Activated CD4-positive, alpha-beta T cell treated with anti-CD3 and anti-CD28 coated beads, Interleukin-2, Interleukin-4, amounts not matched to agents 100 ng/mL and 50 ng/mL, durations not matched to agents 16 hours and 8 hours (primary cell): Measurements from ENCODE around the gene IPPK.
"Not testable (repeated sequence)": the region's sequence is repeated elsewhere in the genome, so short reads cannot be mapped to it uniquely, and the experiment has no call there.

Experiments
- DNase-seq: peaks from one replicate; pipeline ENCODE4 v3.0.0-alpha.2; 2020; ENCODE audit warnings: low spot score

IPPK gene

GRCh38 chr9:92638621-92639101 lies 31.3 kb downstream of the IPPK start:
- DNase-seq, result no peak

- DNase-seq, result no peak
Observed at GRCh38 chr9:92637886-92638620, 31.9 kb downstream of the IPPK start.

GRCh38 chr9:92637326-92637725 lies 32.6 kb downstream of the IPPK start:
- no peak for DNase-seq

GRCh38 chr9:92636627-92637026 lies 33.3 kb downstream of the IPPK start:
- no peak for DNase-seq

- no peak for DNase-seq
Observed at GRCh38 chr9:92635760-92636159, 34.2 kb downstream of the IPPK start.

- peak; percentile 55 for DNase-seq
Observed at GRCh38 chr9:92634712-92635605, 35.0 kb downstream of the IPPK start.

GRCh38 chr9:92633614-92634278 lies 36.2 kb downstream of the IPPK start:
- no peak for DNase-seq

GRCh38 chr9:92632641-92633040 lies 37.3 kb downstream of the IPPK start:
- DNase-seq, result no peak

GRCh38 chr9:92631452-92632343 lies 38.2 kb downstream of the IPPK start:
- no peak for DNase-seq

GRCh38 chr9:92627651-92628050 lies 42.3 kb downstream of the IPPK start:
- DNase-seq, result no peak

GRCh38 chr9:92626484-92626883 lies 43.4 kb downstream of the IPPK start:
- DNase-seq, result no peak

- not testable (repeated sequence) for DNase-seq
Observed at GRCh38 chr9:92623936-92624335, 46.0 kb downstream of the IPPK start.

- no peak for DNase-seq
Observed at GRCh38 chr9:92620845-92621244, 49.1 kb downstream of the IPPK start.

GRCh38 chr9:92619601-92620300 lies 50.2 kb downstream of the IPPK start:
- DNase-seq, result no peak

GRCh38 chr9:92618633-92619225 lies 51.2 kb downstream of the IPPK start:
- no peak for DNase-seq

GRCh38 chr9:92617951-92618510 lies 51.9 kb downstream of the IPPK start:
- DNase-seq, result no peak

GRCh38 chr9:92617195-92617813 lies 52.6 kb downstream of the IPPK start:
- DNase-seq, result no peak

- DNase-seq, result no peak
Observed at GRCh38 chr9:92616655-92617111, 53.2 kb downstream of the IPPK start.

- no peak for DNase-seq
Observed at GRCh38 chr9:92616199-92616641, 53.7 kb downstream of the IPPK start.
